Heart left ventricle (tissue), 16 donors: ENCODE measurements around the gene ERC1. TPM values are rescaled to one million over a fixed set of nuclear protein-coding genes. Genes with fewer than 3 reads are reported as not detected.

Source experiments
- ATAC-seq, 4 donors: fragments of 200-7000 bp; cut with Tn5 transposase; one replicate each; pipeline ENCODE4 v1.9.1; 2020 to 2022; ENCODE audit warnings: moderate library complexity in 4 of 4, mild to moderate bottlenecking in 3 of 4, moderate number of reproducible peaks in 1 of 4
- DNase-seq, 5 donors: peaks; one replicate each; pipeline ENCODE4 v3.0.0-alpha.2; 2020
- H3K27ac ChIP-seq, 12 donors: fragments of 200-600 bp; sonication (generic) in 4 of 12; one replicate each; pipeline versions ENCODE4 v1.5.0 to v1.8.0; 2016 to 2022; ENCODE audit warnings: mild to moderate bottlenecking in 2 of 12
- H3K27me3 ChIP-seq, 9 donors: fragments of 200-600 bp; sonication (generic) in 2 of 9; one replicate each; pipeline versions ENCODE4 v1.5.1 to v1.8.0; 2016 to 2022; ENCODE audit warnings: mild to moderate bottlenecking in 3 of 9
- H3K36me3 ChIP-seq, 9 donors: fragments of 200-600 bp; sonication (generic) in 2 of 9; one replicate each; pipeline versions ENCODE4 v1.5.0 to v1.8.0; 2018 to 2022; ENCODE audit warnings: mild to moderate bottlenecking in 2 of 9
- H3K4me1 ChIP-seq, 12 donors: fragments of 200-600 bp; sonication (generic) in 4 of 12; one replicate each; pipeline versions ENCODE4 v1.5.0 to v1.8.0; 2016 to 2022; ENCODE audit warnings: mild to moderate bottlenecking in 3 of 12
- H3K4me3 ChIP-seq, 12 donors: fragments of 200-600 bp; sonication (generic) in 4 of 12; one replicate each; pipeline versions ENCODE4 v1.5.0 to v1.8.0; 2017 to 2022; ENCODE audit warnings: mild to moderate bottlenecking in 9 of 12, moderate library complexity in 4 of 12
- H3K9me3 ChIP-seq, 12 donors: fragments of 200-600 bp; sonication (generic) in 4 of 12; one replicate each; pipeline versions ENCODE4 v1.5.0 to v1.8.0; 2016 to 2022; ENCODE audit warnings: mild to moderate bottlenecking in 1 of 12
- CTCF ChIP-seq, 12 donors: fragments of 200-600 bp; sonication (generic) in 4 of 12; IDR thresholded peaks; one replicate each; pipeline versions ENCODE4 v1.5.0 to v1.8.0; 2018 to 2022; ENCODE audit warnings: antibody characterized with exemption in 12 of 12, mild to moderate bottlenecking in 5 of 12
- POLR2A ChIP-seq, 2 donors: fragments of 450-650 bp; IDR thresholded peaks; one replicate each; pipeline ENCODE4 v1.6.1; 2017; ENCODE audit warnings: antibody characterized with exemption in 2 of 2, mild to moderate bottlenecking in 2 of 2, moderate library complexity in 2 of 2
- WGBS, 4 donors: extraction: QIAGEN DNeasy Blood & Tissue Kit in 2 of 4; methylation state at CpG; one replicate each; pipeline versions ENCODE4 v1.1.5 to v1.1.7; 2013 to 2018; 5-methylcytosine and 5-hydroxymethylcytosine counted together
- intact Hi-C, 10 donors: fragments of 100-400 bp; cut with DNase I; formaldehyde crosslinking; loops; one replicate each; pipeline versions ENCODE4 v1.11.1 to v1.14.2; 2022
- polyA plus RNA-seq, 2 donors: library from polyadenylated mRNA; stranded (reverse); fragments of 200-250 nt; gene quantifications; one replicate each; pipeline ENCODE4 v1.2.3, GENCODE V29; 2013
- total RNA-seq, 9 donors: library from RNA; depleted of rRNA in 2 of 9; stranded (reverse); fragments of >200 nt in 2 of 9; fragmentation: NEBNext Ultra II Directional in 3 of 9; extraction: Animal tissue kit (Norgen Biotek cat#: 25700) in 3 of 9; gene quantifications; one replicate each; pipeline versions ENCODE4 v1.1.0 to v1.2.4, GENCODE V29; 2016 to 2023
- donor health status: ischemic (EF 13 %, LVEDD 7.1; RV severe dilation, severe dysfunction).
- donor health status: healthy with polysubstance abuse.
- donor health status: DM: no; HTN: yes; CAD: no.
- donor health status: DM: no; HTN: no; CAD: no.
- donor health status: ischemic (EF 25% LVEDD 6.9; RV normal size, moderate dysfunction).
- donor health status: ischemic (EF 25% LVEDD 5.7; RV mildly dilated, moderate dysfunction).
- donor health status: healthy.
- donor health status: DM: yes; HTN: yes; CAD: no.
- donor health status: ischemic (EF 35%, LVEDD 5.7; RV mildly dilated, moderate dysfunction).
- donor health status: nonischemic (EF 11% LVEDD 7.7; RV severe dilation, severe dysfunction).
- donor health status: DM: yes; HTN: yes; CAD: no.
- donor health status: PGD.
- donor health status: ischemic (EF 29% LVEDD 5.4; RV normal size, mild dysfunction).
- donor health status: nonischemic (EF 23%, LVEDD 6.1; RV moderate dilation, normal function).

ERC1 gene
- total and polyA plus RNA-seq, 11 donors: 13.5 to 84.0 (median 47.9) TPM

DNA sequence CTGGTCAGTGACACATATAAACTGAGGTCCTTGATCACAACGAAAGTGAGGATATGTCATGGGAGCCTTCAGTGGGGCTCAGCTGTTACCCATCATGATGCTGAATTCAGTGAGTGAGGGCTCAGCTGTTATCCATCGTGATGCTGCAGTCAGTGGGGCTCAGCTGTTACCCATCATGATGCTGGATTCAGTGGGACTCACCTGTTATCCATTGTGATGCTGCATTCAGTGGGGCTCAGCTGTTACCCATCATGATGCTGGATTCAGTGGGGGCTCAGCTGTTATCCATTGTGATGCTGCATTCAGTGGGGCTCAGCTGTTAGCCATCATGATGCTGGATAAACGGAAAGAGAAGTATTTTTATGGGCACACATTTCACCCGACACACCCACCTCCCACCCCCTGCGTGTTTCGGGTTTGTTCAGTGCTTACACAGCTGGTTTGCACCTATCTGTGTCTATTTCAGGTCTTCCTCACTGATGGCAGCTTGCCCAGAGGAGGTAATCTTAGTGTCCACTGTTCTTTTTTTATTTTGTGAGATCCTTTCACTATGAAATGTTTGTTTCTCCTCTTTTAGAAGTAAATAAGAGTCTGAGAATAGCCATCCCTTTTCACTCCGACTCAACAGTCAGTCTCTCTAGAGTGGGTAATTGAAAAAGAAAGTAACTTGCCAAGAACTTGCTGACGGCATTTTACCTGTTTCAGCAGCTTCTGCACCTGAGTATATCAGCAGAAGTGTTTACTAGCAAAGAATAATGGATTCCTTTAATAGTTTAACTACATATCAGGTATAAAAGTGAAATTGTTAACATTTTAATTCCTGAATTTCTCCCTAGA is 183.0 kb downstream of the ERC1 start:
- 65 to 74% (median 67%) methylated on average over 8 of the region's 8 CpGs for WGBS, 4 donors
- Histone ChIP-seq H3K27ac (no peak overlapping the region), H3K4me1 (peaks cover 0 to 17% (median 5%) of the 10 kb centered on the region in 12 donors), H3K36me3 (peaks cover 0 to 14% (median 0%) of the 10 kb centered on the region in 9 donors), H3K9me3 (no peaks in the 10 kb centered on the region), H3K27me3 (no peaks in the 10 kb centered on the region), H3K4me3 (no peak overlapping the region)
- intact Hi-C loops: no loop called here
- ATAC-seq (no peak), DNase-seq (no peak)
- TF ChIP-seq CTCF (IDR thresholded peaks at IDR 0.05): no peak
- TF ChIP-seq POLR2A (IDR thresholded peaks at IDR 0.05): no peak

DNA sequence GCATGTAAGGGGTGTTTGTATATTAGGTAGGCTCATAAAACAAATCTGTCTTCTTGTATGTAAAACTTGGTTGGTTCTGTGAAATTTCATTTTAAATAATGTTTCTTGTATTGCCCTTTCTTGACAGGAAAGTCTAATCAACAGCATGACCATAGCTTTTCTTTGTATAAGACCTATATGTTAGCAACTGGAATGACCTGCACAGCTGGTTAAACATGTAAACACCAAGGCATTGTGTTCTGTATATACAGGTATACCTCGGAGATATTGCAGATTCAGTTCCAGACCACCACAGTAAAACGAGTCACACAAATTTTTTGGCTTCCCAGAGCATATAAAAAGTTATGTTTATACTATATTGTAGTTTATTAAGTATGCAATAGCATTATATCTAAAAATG is 183.6 kb downstream of the ERC1 start:
- Histone ChIP-seq H3K4me1 (peaks cover 0 to 17% (median 5%) of the 10 kb centered on the region in 12 donors), H3K36me3 (peaks cover 0 to 10% (median 0%) of the 10 kb centered on the region in 9 donors), H3K4me3 (no peak overlapping the region), H3K9me3 (no peaks in the 10 kb centered on the region), H3K27ac (no peak overlapping the region), H3K27me3 (no peaks in the 10 kb centered on the region)
- ATAC-seq (no peak), DNase-seq (no peak)
- TF ChIP-seq POLR2A (IDR thresholded peaks at IDR 0.05) (no peak), CTCF (IDR thresholded peaks at IDR 0.05) (no peak)
- intact Hi-C loops: no loop called here
- 91 to 97% (median 93%) methylated on average over 2 of the region's 2 CpGs for WGBS, 4 donors

- Histone ChIP-seq H3K36me3 (peaks cover 0 to 19% (median 8%) of the 10 kb centered on the region in 9 donors), H3K27ac (no peak overlapping the region), H3K4me3 (no peak overlapping the region), H3K27me3 (no peaks in the 10 kb centered on the region), H3K9me3 (no peaks in the 10 kb centered on the region), H3K4me1 (peaks cover 0 to 17% (median 5%) of the 10 kb centered on the region in 12 donors)
- no peak for DNase-seq
- intact Hi-C loops: no loop called here
- ATAC-seq: no peak
- TF ChIP-seq POLR2A (IDR thresholded peaks at IDR 0.05): no peak
- TF ChIP-seq CTCF (IDR thresholded peaks at IDR 0.05): no peak
Measured at GRCh38 chr12:1176191-1176590, 185.2 kb downstream of the ERC1 start.

DNA sequence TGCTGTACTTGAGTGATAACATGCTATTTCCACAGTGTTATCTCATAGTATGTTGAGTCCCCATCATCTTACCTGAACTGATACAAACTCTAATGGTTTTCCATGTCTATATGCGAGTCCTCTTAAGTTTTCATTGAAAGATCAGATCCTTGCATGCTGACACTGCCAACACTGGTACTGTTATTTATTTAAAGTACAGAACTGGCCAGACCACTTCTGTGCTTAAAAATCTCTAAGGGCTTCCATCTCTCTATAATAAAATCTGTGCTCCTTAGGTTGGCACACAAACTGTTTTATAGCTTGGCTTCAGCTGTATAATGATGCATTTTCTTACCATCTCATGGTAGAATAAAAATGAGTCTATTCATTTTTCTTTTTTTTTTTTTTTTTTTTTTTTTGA is 188.1 kb downstream of the ERC1 start:
- no peaks in the 10 kb centered on the region for H3K27me3 ChIP-seq
- WGBS, 4 donors: 68 to 82% (median 76%) methylated on average over 1 of the region's 1 CpG
- H3K27ac ChIP-seq: no peak overlapping the region
- intact Hi-C loops: no loop called here
- ATAC-seq (no peak), DNase-seq (no peak)
- no peaks in the 10 kb centered on the region for H3K9me3 ChIP-seq
- peaks cover 0 to 46% (median 18%) of the 10 kb centered on the region in 9 donors for H3K36me3 ChIP-seq
- no peak for TF ChIP-seq CTCF (IDR thresholded peaks at IDR 0.05)
- TF ChIP-seq POLR2A (IDR thresholded peaks at IDR 0.05): no peak
- no peak overlapping the region for H3K4me3 ChIP-seq
- H3K4me1 ChIP-seq: peaks cover 0 to 5% (median 0%) of the 10 kb centered on the region in 12 donors
